ENCODE data around the gene ELP1. TPM values are rescaled to one million over a fixed set of nuclear protein-coding genes. Genes with fewer than 3 reads are reported as not detected.
A peak's percentile ranks its signal among the peaks of the same experiment; 100 is the strongest.
"Not testable (repeated sequence)": the region's sequence is repeated elsewhere in the genome, so short reads cannot be mapped to it uniquely, and the experiment has no call there.

ELP1 gene
- total RNA-seq, 1 experiment from 2014 or later, result 49.3 TPM

DNA sequence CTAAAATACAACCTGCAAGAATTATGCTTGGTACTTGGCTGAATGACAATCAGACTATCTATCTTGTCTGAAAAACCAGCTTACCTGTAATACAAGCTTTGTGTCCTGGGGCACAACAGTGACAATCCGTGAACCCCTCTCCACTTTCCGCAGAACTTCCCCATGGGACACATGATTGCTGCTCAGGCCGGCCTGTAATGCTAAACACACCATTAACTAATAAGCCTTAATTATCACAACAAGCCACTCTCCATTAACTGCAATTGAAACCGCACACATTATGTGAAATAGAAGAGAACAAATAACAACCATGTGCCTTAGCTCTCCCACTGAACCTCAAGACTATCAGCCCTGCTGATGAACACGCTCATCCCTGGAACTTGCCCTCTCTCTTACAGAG lies 33.7 kb downstream of the ELP1 start:
- no peak for DNase-seq
- Histone ChIP-seq H3K36me3 (peaks cover 49% of the 10 kb centered on the region), H3K27me3 (no peaks in the 10 kb centered on the region), H3K9me3 (no peaks in the 10 kb centered on the region), H3K4me3 (no peak overlapping the region)

DNA sequence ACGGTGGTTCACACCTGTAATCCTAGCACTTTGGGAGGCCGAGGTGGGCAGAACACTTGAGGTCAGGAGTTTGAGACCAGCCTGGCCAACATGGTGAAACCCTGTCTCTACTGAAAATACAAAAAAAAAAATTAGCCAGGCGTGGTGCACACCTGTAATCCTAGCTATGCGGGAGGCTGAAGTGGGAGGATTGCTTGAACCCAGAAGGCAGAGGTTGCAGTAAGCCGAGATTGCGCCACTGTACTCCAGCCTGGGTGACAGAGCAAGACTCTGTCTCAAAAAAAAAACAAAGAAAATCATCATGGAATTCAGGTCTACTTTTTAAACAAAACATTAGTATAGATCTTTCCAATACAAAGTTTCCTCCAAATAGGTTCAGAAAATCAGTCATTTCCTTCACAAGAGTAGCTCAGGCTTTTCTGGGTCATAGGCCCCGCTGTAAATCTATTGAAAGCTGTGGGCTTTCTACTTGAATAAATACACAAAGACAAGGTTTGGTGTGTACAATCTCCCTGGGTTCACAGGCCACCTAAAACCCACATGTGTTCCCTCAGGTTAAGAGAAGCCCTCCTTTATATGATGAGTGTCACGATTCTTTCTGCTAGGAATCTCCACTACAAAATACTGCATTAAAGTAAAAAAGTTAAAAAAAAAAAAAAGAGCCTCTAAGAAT lies 34.8 kb downstream of the ELP1 start:
- not testable (repeated sequence) for H3K9me3 ChIP-seq, H3K4me3 ChIP-seq, DNase-seq, H3K27me3 ChIP-seq
- peaks cover 45% of the 10 kb centered on the region for H3K36me3 ChIP-seq

DNA sequence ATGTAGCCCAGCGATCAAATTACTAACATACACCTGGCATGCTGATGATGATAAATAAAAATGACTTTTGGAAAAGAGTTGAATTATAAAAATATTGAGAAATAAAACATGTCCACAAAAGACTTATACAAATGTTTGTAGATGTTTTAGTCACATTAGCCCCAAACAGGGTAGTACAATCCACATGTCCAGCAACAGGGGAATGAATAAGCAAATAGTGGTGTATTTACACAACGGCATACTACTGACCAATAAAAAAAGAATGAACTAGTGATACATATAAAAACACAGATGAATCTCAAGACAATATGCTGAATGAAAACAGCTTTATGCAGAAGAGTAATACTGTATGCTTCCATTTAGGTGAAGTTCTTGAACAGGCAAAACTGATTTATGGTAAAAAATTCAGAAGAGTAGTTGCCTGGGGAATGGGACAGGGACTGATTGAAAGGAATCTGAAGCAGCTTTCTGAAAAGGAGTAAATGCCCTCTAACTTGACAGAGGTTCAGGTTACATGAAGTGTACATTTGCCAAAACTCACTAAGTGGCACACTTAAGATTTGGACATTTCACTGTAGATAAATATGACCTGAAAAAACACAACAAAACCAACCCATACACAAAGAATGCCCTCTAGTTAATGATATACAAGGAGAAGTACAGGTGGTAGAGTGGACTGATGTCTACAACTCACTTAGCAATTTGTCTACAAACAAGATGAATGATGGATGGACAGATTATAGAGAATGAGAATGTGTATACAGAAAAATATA lies 36.4 kb downstream of the ELP1 start:
- Histone ChIP-seq H3K27me3 (no peaks in the 10 kb centered on the region), H3K36me3 (peaks cover 52% of the 10 kb centered on the region), H3K4me3 (no peak overlapping the region), H3K9me3 (no peaks in the 10 kb centered on the region)
- no peak for DNase-seq

DNA sequence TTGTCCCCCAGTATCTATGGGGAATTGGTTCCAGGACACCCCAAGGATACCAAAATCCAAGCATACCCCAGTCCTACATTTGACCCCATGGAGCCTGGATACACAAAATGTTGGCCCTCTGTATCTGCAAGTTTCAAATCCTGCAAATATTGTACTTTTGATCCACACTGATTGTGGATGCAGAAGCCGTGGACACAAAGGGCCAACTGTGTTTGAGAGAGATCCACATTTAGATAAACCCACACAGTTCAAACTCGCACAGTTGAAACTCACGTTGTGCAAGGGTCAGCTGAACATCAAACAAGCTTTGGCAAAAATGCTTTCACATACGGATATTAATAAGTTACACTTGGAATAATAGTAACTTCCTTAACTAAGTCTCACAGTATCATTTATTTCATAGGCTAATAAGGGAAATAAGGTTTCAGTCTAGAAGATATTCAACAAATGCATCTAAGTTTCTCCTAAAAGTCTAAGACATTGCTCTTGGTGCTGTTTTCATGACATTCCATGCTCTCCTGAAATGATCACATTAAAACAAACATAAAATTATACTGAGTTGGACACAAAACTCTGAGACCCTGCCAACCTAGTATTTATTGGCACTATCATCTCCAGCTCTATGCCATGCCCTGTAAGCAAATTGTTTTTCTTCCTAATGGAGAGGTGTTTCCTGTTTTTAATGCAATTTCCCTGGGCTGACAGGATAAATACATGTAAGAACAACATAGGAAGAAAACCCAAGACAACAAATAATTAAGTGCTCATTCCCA lies 39.5 kb downstream of the ELP1 start:
- H3K36me3 ChIP-seq, result peaks cover 51% of the 10 kb centered on the region
- no peaks in the 10 kb centered on the region for H3K9me3 ChIP-seq
- no peak overlapping the region for H3K4me3 ChIP-seq
- DNase-seq, result no peak
- H3K27me3 ChIP-seq, result no peaks in the 10 kb centered on the region

DNA sequence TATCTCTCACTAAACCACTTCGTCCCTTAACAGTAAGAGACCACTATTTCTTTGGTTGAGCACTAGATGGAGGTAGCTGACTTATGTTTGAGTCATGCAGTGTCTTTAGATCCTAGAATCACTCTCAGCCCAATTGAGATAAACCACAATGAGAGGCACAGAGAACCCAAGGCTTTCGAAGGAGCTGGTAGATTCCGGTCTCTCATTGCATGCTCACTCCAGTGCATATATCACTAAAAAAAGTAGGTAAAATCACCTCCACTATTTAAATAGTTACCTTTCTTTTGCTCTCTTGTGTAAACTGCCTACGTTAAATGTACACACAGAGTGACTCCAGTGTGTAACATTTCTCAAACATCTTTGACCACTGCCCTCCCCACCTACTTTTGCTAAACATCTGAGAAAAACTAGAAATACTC lies 44.3 kb downstream of the ELP1 start:
- H3K9me3 ChIP-seq, result no peaks in the 10 kb centered on the region; the same call in 1 of the 2 replicates
- H3K36me3 ChIP-seq, result peaks cover 43% of the 10 kb centered on the region
- DNase-seq, result no peak
- no peak overlapping the region for H3K4me3 ChIP-seq
- H3K27me3 ChIP-seq, result no peaks in the 10 kb centered on the region

DNA sequence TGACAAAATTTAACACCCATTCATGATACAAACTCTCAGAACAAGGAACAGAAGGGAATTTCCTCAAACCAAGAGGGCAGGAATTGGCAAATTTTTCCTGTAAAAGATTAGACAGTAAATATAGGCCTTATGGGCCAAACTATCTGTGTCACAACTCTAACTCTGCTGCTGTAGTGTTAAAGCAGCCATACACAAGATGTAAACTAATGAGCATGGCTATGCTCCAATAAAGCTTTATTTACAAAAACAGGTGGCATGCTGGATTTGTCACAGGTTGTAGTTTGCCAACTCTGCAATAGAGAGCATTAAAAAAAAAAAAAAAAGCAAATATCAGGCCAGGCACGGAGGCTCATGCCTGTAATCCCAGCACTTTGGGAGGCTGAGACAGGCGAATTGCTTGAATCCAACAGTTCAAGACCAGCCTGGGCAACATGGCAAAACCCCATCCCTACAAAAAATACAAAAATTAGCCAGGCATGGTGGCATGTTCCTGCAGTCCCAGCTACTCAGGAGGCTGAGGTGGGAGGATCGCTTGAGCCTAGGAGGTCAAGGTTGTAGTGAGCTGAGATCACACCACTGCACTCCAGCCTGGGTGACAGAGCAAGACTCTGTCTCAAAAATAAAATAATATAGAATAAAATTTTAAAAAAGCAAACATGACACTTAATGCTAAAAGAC lies 47.2 kb downstream of the ELP1 start:
- not testable (repeated sequence) for H3K9me3 ChIP-seq, H3K27me3 ChIP-seq, H3K4me3 ChIP-seq, DNase-seq
- H3K36me3 ChIP-seq, result peaks cover 28% of the 10 kb centered on the region

DNA sequence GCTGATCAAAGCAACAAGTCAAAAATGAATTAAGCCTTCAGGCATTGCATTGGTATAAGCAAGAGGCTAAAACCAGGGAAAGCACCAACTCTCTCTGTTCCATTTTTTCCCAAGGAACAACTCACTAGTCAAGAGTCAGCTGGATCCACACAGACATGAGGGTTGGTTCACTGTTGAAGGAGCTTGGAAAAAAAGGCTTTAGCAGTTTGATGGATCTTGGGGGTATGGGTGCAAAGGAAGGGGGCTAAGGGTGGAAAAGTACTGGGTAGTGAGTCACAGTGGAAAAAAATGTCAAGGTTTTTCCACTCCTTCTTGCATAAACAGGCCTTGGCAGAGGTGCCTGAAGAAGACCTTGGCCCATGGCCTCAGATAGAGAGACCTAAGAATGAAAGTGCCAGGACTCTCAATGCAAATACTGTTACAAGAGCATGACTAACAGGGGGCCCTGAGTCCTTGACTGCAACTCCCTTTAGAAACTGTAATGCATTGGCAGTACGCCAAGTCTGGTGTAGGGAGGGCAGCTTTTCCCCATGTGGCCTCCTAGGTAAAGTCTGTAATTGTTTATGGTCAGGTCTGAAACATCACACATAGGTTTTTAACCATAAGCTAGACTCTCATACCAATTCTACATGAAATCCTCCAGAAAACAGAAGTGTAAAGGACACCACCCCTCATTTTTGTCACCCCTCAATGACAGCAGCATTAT lies 48.1 kb downstream of the ELP1 start:
- Histone ChIP-seq H3K27me3 (no peaks in the 10 kb centered on the region), H3K4me3 (no peak overlapping the region), H3K36me3 (peaks cover 31% of the 10 kb centered on the region), H3K9me3 (no peaks in the 10 kb centered on the region; the same call in 1 of the 2 replicates)
- peak; percentile 74 for DNase-seq

DNA sequence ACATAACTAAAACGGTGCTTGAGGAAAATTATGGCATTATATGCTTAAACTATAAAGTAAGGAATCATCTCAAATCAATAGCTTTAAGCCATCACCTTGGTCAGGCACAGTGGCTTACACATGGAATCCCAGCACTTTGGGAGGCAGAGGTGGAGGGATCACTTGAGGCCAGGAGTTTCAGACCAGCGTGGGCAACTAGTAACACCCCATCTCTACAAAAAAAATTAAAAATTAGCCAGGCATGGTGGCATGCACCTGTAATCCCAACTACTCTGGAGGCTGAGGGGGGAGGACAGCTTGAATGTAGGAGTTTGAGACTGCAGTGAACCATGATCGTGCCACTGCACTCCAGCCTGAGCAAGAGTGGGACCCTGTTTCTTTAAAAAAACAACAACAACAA lies 49.2 kb downstream of the ELP1 start:
- Histone ChIP-seq H3K9me3 (no peaks in the 10 kb centered on the region; the same call in 1 of the 2 replicates), H3K27me3 (no peaks in the 10 kb centered on the region), H3K4me3 (no peak overlapping the region), H3K36me3 (peaks cover 36% of the 10 kb centered on the region)
- DNase-seq, result no peak

DNA sequence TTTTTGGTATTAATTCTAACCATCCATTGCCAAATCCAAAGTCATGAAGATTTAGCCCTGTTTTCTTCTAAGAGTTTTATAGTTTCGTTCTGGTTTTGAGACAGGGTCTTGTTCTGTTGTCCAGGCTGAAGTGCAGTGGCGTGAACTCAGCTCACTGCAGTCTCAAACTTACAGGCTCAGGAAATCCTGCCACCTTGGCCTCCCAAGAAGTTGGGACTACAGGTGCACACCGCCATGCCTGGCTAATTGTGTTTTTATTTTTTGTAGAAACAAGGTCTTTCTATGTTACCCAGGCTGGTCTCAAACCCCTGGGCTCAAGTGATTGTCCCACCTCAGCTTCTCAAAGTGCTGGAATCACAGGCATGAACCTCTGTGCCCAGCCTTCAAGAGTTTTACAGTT lies 50.8 kb downstream of the ELP1 start:
- H3K36me3 ChIP-seq, result peaks cover 42% of the 10 kb centered on the region
- no peaks in the 10 kb centered on the region for H3K27me3 ChIP-seq
- no peak for DNase-seq
- H3K4me3 ChIP-seq, result no peak overlapping the region
- H3K9me3 ChIP-seq, result no peaks in the 10 kb centered on the region; the same call in 1 of the 2 replicates

DNA sequence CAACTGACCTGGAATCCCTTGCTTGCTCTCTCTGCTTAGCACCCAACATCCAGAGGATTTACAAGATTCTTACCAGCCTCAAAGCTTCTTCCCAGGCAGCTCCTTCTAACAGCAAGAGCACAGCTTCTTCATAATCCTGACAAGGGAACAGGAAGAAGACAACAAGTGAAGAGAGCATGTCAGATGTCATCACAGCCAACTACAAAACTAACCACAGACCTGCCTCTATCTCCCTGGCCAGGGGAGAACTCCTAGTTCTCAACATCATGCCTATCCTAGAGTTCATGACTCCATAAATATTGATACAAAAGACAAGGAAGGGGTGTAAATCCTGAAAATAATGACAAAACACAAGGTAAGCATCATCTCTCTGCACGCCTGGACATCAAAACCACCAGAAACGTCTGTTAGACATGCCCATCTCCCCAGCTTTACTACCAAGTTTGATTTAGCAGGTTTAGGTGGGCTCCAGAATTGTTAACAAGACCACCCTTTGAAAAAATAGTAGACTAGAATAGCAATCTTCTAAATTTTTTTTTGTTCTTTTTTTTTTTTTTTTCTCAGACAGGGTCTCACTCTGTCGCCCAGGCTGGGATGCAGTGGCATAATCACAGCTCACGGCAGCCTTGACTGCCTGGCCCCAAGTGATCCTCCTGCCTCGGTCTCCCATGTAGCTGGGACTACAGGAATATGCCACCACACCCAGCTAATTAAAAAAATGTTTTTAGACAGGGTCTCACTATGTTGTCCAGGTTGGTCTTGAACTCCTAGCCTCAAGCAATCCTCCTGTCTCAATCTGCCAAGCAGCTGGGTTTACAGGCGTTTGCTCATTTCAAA lies 51.7 kb downstream of the ELP1 start:
- Histone ChIP-seq H3K9me3 (no peaks in the 10 kb centered on the region; the same call in 1 of the 2 replicates), H3K4me3 (no peak overlapping the region), H3K27me3 (no peaks in the 10 kb centered on the region), H3K36me3 (peaks cover 37% of the 10 kb centered on the region)
- DNase-seq, result no peak

DNA sequence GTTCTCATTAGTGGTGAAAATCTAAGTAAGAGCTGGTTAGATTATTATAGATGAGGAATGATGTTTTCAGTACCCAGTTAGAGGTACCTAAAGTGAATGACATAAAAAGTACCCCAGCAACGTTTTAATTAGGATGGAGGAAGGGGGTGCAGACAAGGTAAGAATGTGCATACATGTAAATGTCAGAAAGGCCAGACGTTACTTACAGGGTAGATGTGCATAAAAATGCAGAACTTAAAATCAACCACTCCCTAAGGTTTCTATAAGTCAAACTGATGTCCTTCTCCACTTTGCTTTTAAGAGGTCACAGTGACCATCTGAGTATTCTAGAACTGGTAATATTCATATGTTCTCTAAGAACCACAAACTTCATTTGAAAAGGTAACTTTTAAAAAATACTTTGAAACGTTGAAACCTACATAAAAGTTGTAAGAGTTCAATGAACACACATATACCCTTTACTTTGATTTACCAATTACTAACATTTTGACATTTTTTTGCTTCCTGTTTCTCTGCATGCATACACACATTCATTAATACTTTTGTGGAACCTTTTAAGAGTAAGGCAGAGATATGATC lies 53.1 kb downstream of the ELP1 start:
- Histone ChIP-seq H3K9me3 (no peaks in the 10 kb centered on the region; the same call in 1 of the 2 replicates), H3K36me3 (peaks cover 39% of the 10 kb centered on the region), H3K4me3 (no peak overlapping the region), H3K27me3 (no peaks in the 10 kb centered on the region)
- DNase-seq, result no peak

DNA sequence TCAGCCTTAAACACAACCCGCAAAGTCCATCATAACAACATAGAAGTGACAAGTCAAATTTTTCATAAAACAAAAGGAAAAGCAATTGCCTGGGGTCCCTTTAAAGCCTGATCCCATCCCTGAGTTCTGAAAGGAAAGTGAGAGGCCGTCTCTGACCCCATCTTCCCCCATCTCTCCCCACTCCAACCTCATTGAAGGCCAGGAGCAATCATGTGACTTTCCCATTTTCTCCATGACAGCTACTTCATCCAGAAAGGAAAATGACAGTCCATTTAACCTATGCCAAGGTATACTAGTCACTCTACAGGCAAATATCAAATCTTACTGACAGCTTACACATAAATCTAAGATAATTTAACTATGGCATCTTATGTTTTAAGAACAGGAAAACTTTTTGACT lies 56.4 kb downstream of the ELP1 start:
- H3K4me3 ChIP-seq, result no peak overlapping the region
- H3K9me3 ChIP-seq, result no peaks in the 10 kb centered on the region
- H3K36me3 ChIP-seq, result peaks cover 37% of the 10 kb centered on the region
- DNase-seq, result no peak
- no peaks in the 10 kb centered on the region for H3K27me3 ChIP-seq

DNA sequence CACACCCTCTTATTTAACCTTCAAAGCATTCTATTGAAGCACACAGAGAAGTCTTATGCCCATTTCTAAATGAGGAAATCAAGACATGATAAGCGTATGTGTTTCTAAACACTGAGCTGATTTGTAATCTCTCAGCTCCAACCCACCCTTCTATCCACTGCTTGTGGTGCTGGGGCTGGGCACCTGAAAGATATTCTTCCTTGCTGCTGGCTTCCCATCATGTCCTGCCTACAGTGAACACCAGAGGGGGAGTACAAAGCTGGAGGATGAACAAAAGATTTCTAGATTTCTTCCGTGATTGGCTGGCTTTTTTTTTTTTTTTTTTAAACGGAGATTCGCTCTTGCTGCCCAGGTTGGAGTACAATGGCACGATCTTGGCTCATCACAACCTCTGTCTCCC lies 57.5 kb downstream of the ELP1 start:
- no peak for DNase-seq
- no peak overlapping the region for H3K4me3 ChIP-seq
- H3K9me3 ChIP-seq, result no peaks in the 10 kb centered on the region
- no peaks in the 10 kb centered on the region for H3K27me3 ChIP-seq
- peaks cover 45% of the 10 kb centered on the region for H3K36me3 ChIP-seq

DNA sequence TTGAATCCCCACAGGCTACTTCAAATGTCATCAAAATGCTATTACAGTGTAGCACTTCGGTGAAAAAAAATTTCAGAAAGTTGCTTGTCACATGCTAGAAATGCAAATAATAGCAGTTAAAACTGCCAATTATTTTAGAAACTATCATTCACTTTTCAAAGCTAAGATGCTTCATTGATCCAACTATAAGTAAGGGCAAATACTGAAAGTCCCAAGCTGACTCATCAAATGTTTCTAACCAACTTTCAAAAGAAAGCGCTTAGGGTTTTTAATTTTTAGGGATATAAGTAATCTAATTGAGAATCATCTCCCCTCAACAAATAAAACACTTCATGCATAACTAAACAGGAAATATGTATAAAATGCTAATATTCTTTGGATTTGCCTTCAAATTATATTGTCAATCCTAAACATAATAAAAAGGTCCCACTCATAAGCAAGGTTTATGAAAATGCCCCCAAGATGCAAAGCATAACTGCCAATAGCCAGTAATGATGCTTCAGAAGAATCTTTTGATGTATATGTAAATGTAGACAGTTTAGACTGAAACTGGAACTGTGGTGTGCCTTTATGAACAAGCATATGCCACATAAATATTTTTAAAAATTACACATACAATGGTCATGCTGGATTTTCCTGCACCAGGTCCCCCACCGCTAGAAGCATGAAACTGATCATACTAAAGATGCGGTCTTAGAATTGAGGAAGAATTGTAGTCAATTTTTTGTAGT lies 59.7 kb downstream of the ELP1 start:
- H3K27me3 ChIP-seq, result no peaks in the 10 kb centered on the region
- no peaks in the 10 kb centered on the region for H3K9me3 ChIP-seq
- no peak for DNase-seq
- no peak overlapping the region for H3K4me3 ChIP-seq
- H3K36me3 ChIP-seq, result peaks cover 38% of the 10 kb centered on the region
